Stimulated activated CD4-positive, alpha-beta T cell treated with anti-CD3 and anti-CD28 coated beads, Interleukin-1b, Interleukin-23, amount 100 ng/mL, for 48 hours (primary cell): ENCODE measurements around the gene TTN.

Experiments used
- DNase-seq: peaks from one replicate; pipeline ENCODE4 v3.0.0-alpha.2; 2020

TTN gene

GRCh38 chr2:178480227-178481181, 326.7 kb downstream of the TTN start, which contains the start of gene PLEKHA3:
Gene PLEKHA3 (plus strand): TSS chr2:178480457. CDS start chr2:178480870, 413 bp downstream.
- peak; percentile 70 for DNase-seq

DNA sequence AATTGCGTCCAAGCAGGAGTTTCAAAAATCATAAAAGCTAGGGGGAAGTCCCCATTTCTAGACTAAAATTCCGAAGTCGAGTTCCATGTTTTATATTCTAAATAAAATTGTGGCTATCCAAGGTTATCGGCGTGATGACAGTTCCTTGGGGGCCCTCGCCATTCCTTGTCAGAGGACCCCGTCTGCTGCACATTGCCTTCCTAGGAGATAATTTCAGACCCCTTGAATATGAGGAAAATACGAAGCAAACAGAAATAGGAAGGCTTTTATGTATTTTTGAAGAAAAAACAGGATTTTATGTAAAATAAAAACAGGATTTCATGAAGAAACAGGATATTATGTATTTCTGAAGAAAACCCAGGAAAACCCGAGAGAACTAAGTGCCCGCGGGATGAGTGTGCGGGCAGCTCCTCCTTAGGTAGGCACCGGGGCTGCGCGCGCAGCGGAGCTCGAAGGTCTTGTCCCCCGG, 327.4 kb downstream of the TTN start:
- DNase-seq = no peak

GRCh38 chr2:178479275-178479616, 328.0 kb downstream of the TTN start:
- no peak for DNase-seq

DNA sequence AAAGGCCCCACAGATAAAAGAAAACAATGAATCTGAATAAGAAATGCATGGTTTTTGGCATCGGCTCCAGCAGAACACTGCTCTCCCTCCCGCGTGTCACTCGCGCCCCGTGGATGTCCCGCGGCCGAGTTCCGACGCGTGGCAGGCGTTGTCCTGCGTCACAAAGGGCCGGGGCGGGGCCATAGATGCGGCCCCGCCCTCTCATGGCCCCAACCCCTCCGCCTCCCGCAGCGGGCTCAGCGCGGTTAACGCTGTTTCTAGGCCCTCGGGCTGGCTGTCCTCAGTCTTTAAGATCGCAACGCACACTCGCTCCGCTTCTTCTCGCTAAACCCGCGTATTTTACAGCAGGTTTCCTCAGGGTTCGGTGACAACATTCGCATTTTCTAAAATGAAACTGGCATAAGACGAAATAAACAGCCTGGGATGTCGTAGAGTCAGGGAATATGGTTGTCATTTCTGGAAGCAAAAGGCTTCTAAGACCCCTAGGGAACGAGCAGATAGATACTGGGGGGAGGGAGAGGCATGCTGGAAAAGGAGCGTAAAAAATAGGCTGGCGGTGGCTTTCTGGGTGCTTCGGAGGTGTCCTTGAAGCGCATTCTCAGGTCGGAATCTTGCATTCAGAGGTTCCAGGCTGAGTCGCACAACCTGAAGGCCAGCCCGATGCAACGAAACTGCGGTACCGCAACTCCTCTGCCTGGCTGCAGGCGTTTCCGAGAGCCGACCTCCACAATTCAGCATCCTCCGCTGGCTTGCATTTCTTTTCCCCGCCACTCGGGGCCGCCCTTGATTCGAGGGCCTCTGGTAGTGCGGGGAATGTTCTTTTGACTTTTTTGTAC, 328.6 kb downstream of the TTN start, which contains the start of gene FKBP7:
FKBP7 (minus strand) TSS at position 162 of the 836 bp plus-strand sequence; CDS start at position 61, 101 bp downstream.
- DNase-seq = peak; percentile 76

DNA sequence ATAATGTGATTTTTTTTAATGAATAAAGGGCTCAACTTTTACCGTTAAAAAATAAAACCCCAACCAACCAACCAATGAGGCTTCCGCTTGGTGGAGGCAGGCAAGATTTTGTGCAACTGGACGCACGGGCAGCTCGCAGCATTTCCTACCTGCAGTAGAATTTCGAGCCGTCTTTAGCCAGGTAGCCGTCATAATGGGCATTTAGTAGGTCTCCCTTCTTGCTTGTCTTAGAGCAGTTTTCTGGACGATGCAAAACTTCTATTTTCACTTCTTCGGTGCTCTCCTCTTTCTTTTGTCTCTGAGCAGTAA, 329.1 kb downstream of the TTN start:
- no peak for DNase-seq

- no peak for DNase-seq
These were observed 329.6 kb downstream of the TTN start for GRCh38 chr2:178477443-178478129.

GRCh38 chr2:178476477-178476876, 330.7 kb downstream of the TTN start:
- DNase-seq = no peak
